Ishikawa (cell line): ENCODE measurements around the gene NANOS2.

Source experiments
- CEBPB ChIP-seq: IDR thresholded peaks from 2 replicates; pipeline ENCODE4 v1.6.1; 2012
- CREB1 ChIP-seq: IDR thresholded peaks from 2 replicates; pipeline ENCODE4 v1.6.1; 2012; ENCODE audit warnings: low read depth
- EGR1 ChIP-seq: IDR thresholded peaks from 2 replicates; pipeline ENCODE4 v1.6.1; 2012
- EP300 ChIP-seq: IDR thresholded peaks from 2 replicates; pipeline ENCODE4 v1.6.1; 2012; ENCODE audit warnings: borderline replicate concordance
- FOXM1 ChIP-seq: IDR thresholded peaks from 2 replicates; pipeline ENCODE4 v1.6.1; 2012; ENCODE audit warnings: low read depth, borderline replicate concordance
- NFIC ChIP-seq: IDR thresholded peaks from 2 replicates; pipeline ENCODE4 v1.6.1; 2012
- RAD21 ChIP-seq: IDR thresholded peaks from 2 replicates; pipeline ENCODE4 v1.6.1; 2012; ENCODE audit warnings: low read depth
- TAF1 ChIP-seq: IDR thresholded peaks from 2 replicates; pipeline ENCODE4 v1.6.1; 2012; ENCODE audit warnings: low read depth, mild to moderate bottlenecking
- TCF12 ChIP-seq: IDR thresholded peaks from 2 replicates; pipeline ENCODE4 v1.6.1; 2012; ENCODE audit warnings: low read depth
- TEAD4 ChIP-seq: IDR thresholded peaks from 2 replicates; pipeline ENCODE4 v1.6.1; 2012
- YY1 ChIP-seq: IDR thresholded peaks from 2 replicates; pipeline ENCODE4 v1.6.1; 2012; ENCODE audit warnings: low read depth
- ZBTB7A ChIP-seq: IDR thresholded peaks from 2 replicates; pipeline ENCODE4 v1.6.1; 2012; ENCODE audit warnings: low read depth
- TF ChIP-seq, protein P1 (sequence below): IDR thresholded peaks from 2 replicates; pipeline ENCODE4 v1.6.1; 2012; ENCODE audit warnings: low read depth, mild to moderate bottlenecking
- TF ChIP-seq, protein P2 (sequence below): IDR thresholded peaks from 2 replicates; pipeline ENCODE4 v1.6.1; 2012
- TF ChIP-seq, protein P3 (sequence below): IDR thresholded peaks from 2 replicates; pipeline ENCODE4 v1.6.1; 2012

The NANOS2 gene

DNA sequence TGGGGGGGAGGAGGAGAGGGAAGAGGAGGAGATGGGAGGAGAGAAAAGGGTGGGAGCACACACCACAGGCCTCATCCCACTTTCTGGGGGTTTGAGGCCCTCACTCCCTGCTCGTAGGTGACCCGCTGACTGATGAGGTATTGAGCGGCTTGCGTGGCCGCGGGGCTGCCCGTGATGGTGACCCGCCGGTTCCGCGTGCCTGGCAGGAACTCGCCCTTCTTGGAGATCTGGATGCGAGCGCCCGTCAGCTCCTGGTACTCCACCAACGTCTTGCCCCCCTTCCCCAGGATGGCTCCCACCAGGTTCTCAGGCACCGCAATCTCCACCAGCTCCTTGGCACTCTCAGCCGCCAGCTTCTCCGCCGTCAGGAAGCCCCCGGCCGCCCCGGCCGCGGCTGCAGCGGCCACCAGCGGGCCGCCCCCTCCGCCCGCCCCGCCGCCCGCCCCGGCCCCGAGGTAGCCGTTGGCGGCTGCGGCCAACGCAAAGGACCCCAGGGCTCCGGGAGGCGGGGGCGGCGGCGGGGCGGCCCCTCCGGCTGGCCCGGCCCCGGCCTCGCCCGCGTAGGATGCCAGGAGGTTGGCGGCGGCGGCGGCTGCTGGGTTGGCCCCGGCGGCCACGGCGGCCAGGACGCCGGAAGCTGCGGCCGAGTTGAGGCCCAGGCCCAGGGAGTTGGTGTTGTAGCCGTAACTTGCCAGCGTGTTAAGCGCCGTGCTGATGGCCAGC, 25.4 kb upstream of the NANOS2 start:
- TF ChIP-seq TAF1 (no peak), YY1 (no peak), ZBTB7A (no peak), TCF12 (no peak), FOXM1 (no peak), CEBPB (no peak), NFIC (no peak), EGR1 (no peak), CREB1 (no peak), EP300 (no peak), RAD21 (no peak), TEAD4 (no peak)
- TF ChIP-seq, protein P1, sequence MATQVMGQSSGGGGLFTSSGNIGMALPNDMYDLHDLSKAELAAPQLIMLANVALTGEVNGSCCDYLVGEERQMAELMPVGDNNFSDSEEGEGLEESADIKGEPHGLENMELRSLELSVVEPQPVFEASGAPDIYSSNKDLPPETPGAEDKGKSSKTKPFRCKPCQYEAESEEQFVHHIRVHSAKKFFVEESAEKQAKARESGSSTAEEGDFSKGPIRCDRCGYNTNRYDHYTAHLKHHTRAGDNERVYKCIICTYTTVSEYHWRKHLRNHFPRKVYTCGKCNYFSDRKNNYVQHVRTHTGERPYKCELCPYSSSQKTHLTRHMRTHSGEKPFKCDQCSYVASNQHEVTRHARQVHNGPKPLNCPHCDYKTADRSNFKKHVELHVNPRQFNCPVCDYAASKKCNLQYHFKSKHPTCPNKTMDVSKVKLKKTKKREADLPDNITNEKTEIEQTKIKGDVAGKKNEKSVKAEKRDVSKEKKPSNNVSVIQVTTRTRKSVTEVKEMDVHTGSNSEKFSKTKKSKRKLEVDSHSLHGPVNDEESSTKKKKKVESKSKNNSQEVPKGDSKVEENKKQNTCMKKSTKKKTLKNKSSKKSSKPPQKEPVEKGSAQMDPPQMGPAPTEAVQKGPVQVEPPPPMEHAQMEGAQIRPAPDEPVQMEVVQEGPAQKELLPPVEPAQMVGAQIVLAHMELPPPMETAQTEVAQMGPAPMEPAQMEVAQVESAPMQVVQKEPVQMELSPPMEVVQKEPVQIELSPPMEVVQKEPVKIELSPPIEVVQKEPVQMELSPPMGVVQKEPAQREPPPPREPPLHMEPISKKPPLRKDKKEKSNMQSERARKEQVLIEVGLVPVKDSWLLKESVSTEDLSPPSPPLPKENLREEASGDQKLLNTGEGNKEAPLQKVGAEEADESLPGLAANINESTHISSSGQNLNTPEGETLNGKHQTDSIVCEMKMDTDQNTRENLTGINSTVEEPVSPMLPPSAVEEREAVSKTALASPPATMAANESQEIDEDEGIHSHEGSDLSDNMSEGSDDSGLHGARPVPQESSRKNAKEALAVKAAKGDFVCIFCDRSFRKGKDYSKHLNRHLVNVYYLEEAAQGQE: no peak
- TF ChIP-seq, protein P2, sequence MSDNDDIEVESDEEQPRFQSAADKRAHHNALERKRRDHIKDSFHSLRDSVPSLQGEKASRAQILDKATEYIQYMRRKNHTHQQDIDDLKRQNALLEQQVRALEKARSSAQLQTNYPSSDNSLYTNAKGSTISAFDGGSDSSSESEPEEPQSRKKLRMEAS: no peak
- TF ChIP-seq, protein P3, sequence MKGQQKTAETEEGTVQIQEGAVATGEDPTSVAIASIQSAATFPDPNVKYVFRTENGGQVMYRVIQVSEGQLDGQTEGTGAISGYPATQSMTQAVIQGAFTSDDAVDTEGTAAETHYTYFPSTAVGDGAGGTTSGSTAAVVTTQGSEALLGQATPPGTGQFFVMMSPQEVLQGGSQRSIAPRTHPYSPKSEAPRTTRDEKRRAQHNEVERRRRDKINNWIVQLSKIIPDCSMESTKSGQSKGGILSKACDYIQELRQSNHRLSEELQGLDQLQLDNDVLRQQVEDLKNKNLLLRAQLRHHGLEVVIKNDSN: no peak

DNA sequence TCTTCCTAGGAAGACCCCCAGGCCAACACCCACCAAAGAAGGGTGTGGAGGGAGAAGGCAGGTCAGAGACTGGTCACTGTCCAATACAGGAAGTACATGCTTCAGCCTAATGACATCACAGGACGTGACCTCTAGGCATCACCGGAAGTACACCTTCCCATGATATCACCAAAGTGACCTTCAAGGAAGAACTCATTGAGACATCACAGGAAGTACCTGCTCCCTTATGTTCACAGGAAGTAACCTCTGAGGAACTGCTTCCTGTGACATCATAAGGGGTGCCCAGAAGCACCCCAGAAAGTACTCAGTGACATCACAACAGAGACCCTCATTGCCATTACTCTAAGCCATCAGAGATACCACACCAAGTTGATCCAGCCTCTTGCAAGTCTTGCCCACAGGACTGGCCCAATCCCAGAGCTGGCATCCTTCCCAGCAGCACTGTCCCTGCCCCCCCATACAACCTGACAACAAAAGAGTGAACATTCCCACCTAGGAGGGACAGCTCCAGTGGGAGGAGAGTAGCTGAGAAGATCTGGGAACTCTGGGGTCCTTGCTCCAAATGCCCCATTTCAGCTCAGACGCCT, 24.2 kb upstream of the NANOS2 start:
- TF ChIP-seq CEBPB (no peak), TCF12 (no peak), EGR1 (no peak), ZBTB7A (no peak), RAD21 (no peak), NFIC (no peak), FOXM1 (no peak), CREB1 (no peak), TEAD4 (no peak), YY1 (no peak), TAF1 (no peak), EP300 (no peak)
- TF ChIP-seq, protein P2: no peak
- TF ChIP-seq, protein P3: no peak
- TF ChIP-seq, protein P1: no peak

DNA sequence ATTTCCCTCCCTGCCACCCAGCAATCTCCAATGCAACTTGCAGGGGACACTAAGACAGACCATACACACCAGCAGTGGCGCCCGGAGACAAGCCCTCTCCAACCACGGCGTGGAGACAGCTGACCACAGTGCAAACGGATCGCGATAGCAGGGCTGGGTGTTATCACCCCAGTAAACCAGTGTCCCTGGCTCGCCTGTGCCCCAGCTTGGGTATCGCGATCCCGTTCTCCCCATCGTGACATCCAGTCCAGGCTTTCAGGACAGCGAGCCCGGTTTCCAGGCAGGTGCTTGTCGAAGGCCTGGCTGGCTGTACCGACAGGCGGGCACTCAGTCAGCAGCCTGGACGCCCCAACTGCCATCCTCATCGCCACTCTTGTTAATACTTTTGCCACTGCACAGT, 20.7 kb upstream of the NANOS2 start:
- TF ChIP-seq ZBTB7A (no peak), TEAD4 (no peak), TAF1 (no peak), CREB1 (no peak), EGR1 (no peak), EP300 (no peak), FOXM1 (no peak), NFIC (no peak), TCF12 (no peak), RAD21 (no peak), CEBPB (no peak), YY1 (no peak)
- TF ChIP-seq, protein P2: no peak
- TF ChIP-seq, protein P3: no peak
- TF ChIP-seq, protein P1: no peak
